ENCODE results near the gene FTCD. TPM values are rescaled to one million over a fixed set of nuclear protein-coding genes. Genes with fewer than 3 reads are reported as not detected.
A peak's percentile ranks its signal among the peaks of the same experiment; 100 is the strongest.
"Not testable (repeated sequence)": the region's sequence is repeated elsewhere in the genome, so short reads cannot be mapped to it uniquely, and the experiment has no call there.

The FTCD gene
- total and polyA plus RNA-seq, 5 donors: 1.00 to 3.5 (median 1.8) TPM

DNA sequence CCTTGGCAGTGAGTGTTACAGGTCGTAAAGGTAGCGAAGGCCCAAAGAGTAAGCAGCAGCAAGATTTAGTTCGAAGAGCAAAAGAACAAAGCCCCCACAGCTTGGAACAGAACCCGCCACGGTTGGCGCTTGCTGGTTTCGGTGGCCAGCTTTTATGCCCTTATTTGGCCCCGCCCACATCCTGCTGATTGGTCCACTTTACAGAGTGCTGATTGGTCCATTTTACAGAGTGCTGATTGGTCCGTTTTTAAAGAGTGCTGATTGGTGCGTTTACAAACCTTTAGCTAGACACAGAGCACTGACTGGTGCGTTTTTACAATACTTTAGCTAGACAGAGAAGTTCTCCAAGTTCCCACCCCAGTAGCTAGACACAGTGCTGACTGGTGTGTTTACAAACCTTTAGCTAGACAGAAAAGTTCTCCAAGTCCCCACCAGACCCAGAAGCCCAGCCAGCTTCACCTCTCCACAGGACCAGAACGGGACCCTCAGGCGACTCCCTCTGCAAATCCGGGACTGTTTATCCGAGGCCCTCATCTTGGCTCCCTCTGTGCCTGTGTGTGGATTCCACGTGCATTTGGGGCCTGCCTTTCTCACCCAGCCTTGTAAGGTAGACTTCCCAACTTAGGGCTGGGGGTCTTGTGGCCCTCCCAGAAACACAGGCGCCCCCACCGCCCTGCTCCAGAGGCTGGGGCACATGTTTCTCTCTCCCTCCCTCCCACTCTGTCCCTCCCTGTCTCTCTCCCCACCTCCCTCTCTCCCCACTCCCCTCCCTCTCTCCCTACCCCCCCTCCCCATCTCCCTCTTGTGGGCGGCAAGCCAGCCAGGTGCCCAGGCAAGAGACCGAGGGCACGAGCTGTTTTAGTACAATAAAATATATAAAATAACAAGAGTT is 12.6 kb downstream of the FTCD start:
- ATAC-seq (peak in 1 of 2 donors; percentile 5), DNase-seq (peak; percentile 15 to 55 (median 51))
- WGBS: 85% methylated on average over 21 of the region's 21 CpGs
- Histone ChIP-seq H3K4me3 (ENCODE audit: low read length) (no peak overlapping the region), H3K27ac (ENCODE audit: low read length) (no peak overlapping the region), H3K4me1 (ENCODE audit: control insufficient read depth, insufficient read depth, low read length) (no peaks in the 10 kb centered on the region), H3K9me3 (ENCODE audit: control insufficient read depth, low read length) (no peaks in the 10 kb centered on the region), H3K27me3 (ENCODE audit: control insufficient read depth, insufficient read depth) (no peaks in the 10 kb centered on the region)
- intact Hi-C loops (cut with DNase I): loop anchor here in 1 of 4 donors (10.0 kb wide), 1 partner anchor 92 kb away; no protein-coding TSS in a partner anchor

GRCh38 chr21:46141767-46142581 is 13.4 kb downstream of the FTCD start:
- ATAC-seq (no peak), DNase-seq (peak; percentile 12 to 59 (median 35))
- intact Hi-C loops (cut with DNase I): loop anchor here in 1 of 4 donors (10.0 kb wide), 1 partner anchor 93 kb away; no protein-coding TSS in a partner anchor
- Histone ChIP-seq H3K4me1 (ENCODE audit: control insufficient read depth, insufficient read depth, low read length) (no peaks in the 10 kb centered on the region), H3K27me3 (ENCODE audit: control insufficient read depth, insufficient read depth) (no peaks in the 10 kb centered on the region), H3K9me3 (ENCODE audit: control insufficient read depth, low read length) (no peaks in the 10 kb centered on the region), H3K4me3 (ENCODE audit: low read length) (no peak overlapping the region), H3K27ac (ENCODE audit: low read length) (no peak overlapping the region)
- 92% methylated on average over 45 of the region's 45 CpGs for WGBS

- not testable (repeated sequence) for ATAC-seq; H3K27ac ChIP-seq (ENCODE audit: low read length); H3K4me3 ChIP-seq (ENCODE audit: low read length); H3K4me1 ChIP-seq (ENCODE audit: control insufficient read depth, insufficient read depth, low read length); H3K9me3 ChIP-seq (ENCODE audit: control insufficient read depth, low read length); H3K27me3 ChIP-seq (ENCODE audit: control insufficient read depth, insufficient read depth)
- peak in 2 of 3 donors; percentile 2 to 4 for DNase-seq
- 73% methylated on average over 29 of the region's 29 CpGs for WGBS
- intact Hi-C loops (cut with DNase I): loop anchor here in 1 of 4 donors (10.0 kb wide), 1 partner anchor 94 kb away; no protein-coding TSS in a partner anchor
These were observed 14.9 kb downstream of the FTCD start for GRCh38 chr21:46140352-46141003.

- no peaks in the 10 kb centered on the region for H3K4me1 ChIP-seq (ENCODE audit: control insufficient read depth, insufficient read depth, low read length)
- intact Hi-C loops (cut with DNase I): loop anchor here in 1 of 4 donors (10.0 kb wide), 1 partner anchor 95 kb away; no protein-coding TSS in a partner anchor
- no peak overlapping the region for H3K27ac ChIP-seq (ENCODE audit: low read length)
- no peak overlapping the region for H3K4me3 ChIP-seq (ENCODE audit: low read length)
- H3K9me3 ChIP-seq (ENCODE audit: control insufficient read depth, low read length): no peaks in the 10 kb centered on the region
- no peak for ATAC-seq
- peak in 2 of 3 donors; percentile 8 to 39 for DNase-seq
- WGBS: 92% methylated on average over 15 of the region's 15 CpGs
- no peaks in the 10 kb centered on the region for H3K27me3 ChIP-seq (ENCODE audit: control insufficient read depth, insufficient read depth)
These were observed 15.7 kb downstream of the FTCD start for GRCh38 chr21:46139686-46140085.

GRCh38 chr21:46138383-46138970 is 16.9 kb downstream of the FTCD start:
- Histone ChIP-seq H3K4me3 (ENCODE audit: low read length) (no peak overlapping the region), H3K27me3 (ENCODE audit: control insufficient read depth, insufficient read depth) (no peaks in the 10 kb centered on the region), H3K4me1 (ENCODE audit: control insufficient read depth, insufficient read depth, low read length) (no peaks in the 10 kb centered on the region), H3K27ac (ENCODE audit: low read length) (no peak overlapping the region), H3K9me3 (ENCODE audit: control insufficient read depth, low read length) (no peaks in the 10 kb centered on the region)
- DNase-seq (peak in 2 of 3 donors; percentile 43 to 53), ATAC-seq (no peak)
- intact Hi-C loops (cut with DNase I): no loop called here
- WGBS: 87% methylated on average over 28 of the region's 28 CpGs

- Histone ChIP-seq H3K9me3 (ENCODE audit: control insufficient read depth, low read length) (no peaks in the 10 kb centered on the region), H3K27ac (ENCODE audit: low read length) (no peak overlapping the region), H3K4me3 (ENCODE audit: low read length) (no peak overlapping the region), H3K4me1 (ENCODE audit: control insufficient read depth, insufficient read depth, low read length) (no peaks in the 10 kb centered on the region), H3K27me3 (ENCODE audit: control insufficient read depth, insufficient read depth) (no peaks in the 10 kb centered on the region)
- intact Hi-C loops (cut with DNase I): no loop called here
- ATAC-seq: no peak
- WGBS: 73% methylated on average over 7 of the region's 7 CpGs
- DNase-seq: peak in 2 of 3 donors; percentile 10 to 15
These were observed 17.5 kb downstream of the FTCD start for GRCh38 chr21:46137908-46138307.

GRCh38 chr21:46136739-46137349 is 18.5 kb downstream of the FTCD start:
- peak in 2 of 3 donors; percentile 42 to 52 for DNase-seq
- intact Hi-C loops (cut with DNase I): no loop called here
- 78% methylated on average over 22 of the region's 22 CpGs for WGBS
- H3K4me3 ChIP-seq (ENCODE audit: low read length): no peak overlapping the region
- no peaks in the 10 kb centered on the region for H3K9me3 ChIP-seq (ENCODE audit: control insufficient read depth, low read length)
- no peaks in the 10 kb centered on the region for H3K4me1 ChIP-seq (ENCODE audit: control insufficient read depth, insufficient read depth, low read length)
- H3K27me3 ChIP-seq (ENCODE audit: control insufficient read depth, insufficient read depth): no peaks in the 10 kb centered on the region
- no peak overlapping the region for H3K27ac ChIP-seq (ENCODE audit: low read length)
- ATAC-seq: no peak

DNA sequence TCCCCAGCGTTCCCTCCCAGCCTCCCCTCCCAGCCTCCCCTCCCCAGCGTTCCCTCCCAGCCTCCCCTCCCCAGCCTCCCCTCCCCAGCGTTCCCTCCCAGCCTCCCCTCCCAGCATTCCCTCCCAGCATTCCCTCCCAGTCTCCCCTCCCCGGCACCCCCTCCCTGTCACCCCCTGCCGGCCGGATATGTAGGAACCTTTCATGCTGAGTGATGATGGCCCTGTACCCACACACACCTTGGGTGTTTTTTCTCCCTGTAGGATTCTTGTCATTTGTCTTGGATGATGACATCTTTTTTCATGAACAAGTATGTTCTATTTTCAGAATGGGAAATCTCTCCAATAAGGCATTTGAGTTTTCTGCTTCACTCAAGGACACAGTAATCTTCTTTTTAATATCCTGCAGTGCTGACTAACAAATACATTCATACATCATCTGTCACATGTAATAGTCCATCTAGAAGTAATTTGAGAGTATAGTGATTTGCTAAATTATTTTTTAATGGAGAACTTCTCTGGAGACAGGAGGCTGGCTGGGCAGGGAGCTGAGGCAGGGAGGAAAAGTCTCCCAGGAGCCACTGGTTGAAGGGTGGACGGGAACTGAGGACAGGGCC is 19.5 kb downstream of the FTCD start:
- intact Hi-C loops (cut with DNase I): no loop called here
- ATAC-seq: no peak
- H3K9me3 ChIP-seq (ENCODE audit: control insufficient read depth, low read length): no peaks in the 10 kb centered on the region
- no peak overlapping the region for H3K27ac ChIP-seq (ENCODE audit: low read length)
- no peaks in the 10 kb centered on the region for H3K27me3 ChIP-seq (ENCODE audit: control insufficient read depth, insufficient read depth)
- peak in 1 of 3 donors; percentile 53 for DNase-seq
- 66% methylated on average over 7 of the region's 7 CpGs for WGBS
- no peaks in the 10 kb centered on the region for H3K4me1 ChIP-seq (ENCODE audit: control insufficient read depth, insufficient read depth, low read length)
- H3K4me3 ChIP-seq (ENCODE audit: low read length): no peak overlapping the region

GRCh38 chr21:46131838-46132651 is 23.3 kb downstream of the FTCD start:
- intact Hi-C loops (cut with DNase I): no loop called here
- peak; percentile 2 to 8 for ATAC-seq
- H3K27ac ChIP-seq (ENCODE audit: low read length): no peak overlapping the region

More at GRCh38 chr21:46131838-46132651, 23.3 kb downstream of the FTCD start:
- WGBS: 95% methylated on average over 85 of the region's 85 CpGs
- DNase-seq: peak in 2 of 3 donors; percentile 58 to 75
- no peaks in the 10 kb centered on the region for H3K9me3 ChIP-seq (ENCODE audit: control insufficient read depth, low read length)
- no peaks in the 10 kb centered on the region for H3K4me1 ChIP-seq (ENCODE audit: control insufficient read depth, insufficient read depth, low read length)
- H3K4me3 ChIP-seq (ENCODE audit: low read length): no peak overlapping the region
- no peaks in the 10 kb centered on the region for H3K27me3 ChIP-seq (ENCODE audit: control insufficient read depth, insufficient read depth)
